Ishikawa (cell line): ENCODE data around the gene RGS8.

Source experiments
- CEBPB ChIP-seq: IDR thresholded peaks from 2 replicates; pipeline ENCODE4 v1.6.1; 2012
- CREB1 ChIP-seq: IDR thresholded peaks from 2 replicates; pipeline ENCODE4 v1.6.1; 2012; ENCODE audit warnings: low read depth
- EGR1 ChIP-seq: IDR thresholded peaks from 2 replicates; pipeline ENCODE4 v1.6.1; 2012
- EP300 ChIP-seq: IDR thresholded peaks from 2 replicates; pipeline ENCODE4 v1.6.1; 2012; ENCODE audit warnings: borderline replicate concordance
- FOXM1 ChIP-seq: IDR thresholded peaks from 2 replicates; pipeline ENCODE4 v1.6.1; 2012; ENCODE audit warnings: low read depth, borderline replicate concordance
- NFIC ChIP-seq: IDR thresholded peaks from 2 replicates; pipeline ENCODE4 v1.6.1; 2012
- RAD21 ChIP-seq: IDR thresholded peaks from 2 replicates; pipeline ENCODE4 v1.6.1; 2012; ENCODE audit warnings: low read depth
- TAF1 ChIP-seq: IDR thresholded peaks from 2 replicates; pipeline ENCODE4 v1.6.1; 2012; ENCODE audit warnings: low read depth, mild to moderate bottlenecking
- TCF12 ChIP-seq: IDR thresholded peaks from 2 replicates; pipeline ENCODE4 v1.6.1; 2012; ENCODE audit warnings: low read depth
- TEAD4 ChIP-seq: IDR thresholded peaks from 2 replicates; pipeline ENCODE4 v1.6.1; 2012
- YY1 ChIP-seq: IDR thresholded peaks from 2 replicates; pipeline ENCODE4 v1.6.1; 2012; ENCODE audit warnings: low read depth
- ZBTB7A ChIP-seq: IDR thresholded peaks from 2 replicates; pipeline ENCODE4 v1.6.1; 2012; ENCODE audit warnings: low read depth
- TF ChIP-seq, protein P1 (sequence below): IDR thresholded peaks from 2 replicates; pipeline ENCODE4 v1.6.1; 2012
- TF ChIP-seq, protein P2 (sequence below): IDR thresholded peaks from 2 replicates; pipeline ENCODE4 v1.6.1; 2012
- TF ChIP-seq, protein P3 (sequence below): IDR thresholded peaks from 2 replicates; pipeline ENCODE4 v1.6.1; 2012; ENCODE audit warnings: low read depth, mild to moderate bottlenecking

RGS8 gene

DNA sequence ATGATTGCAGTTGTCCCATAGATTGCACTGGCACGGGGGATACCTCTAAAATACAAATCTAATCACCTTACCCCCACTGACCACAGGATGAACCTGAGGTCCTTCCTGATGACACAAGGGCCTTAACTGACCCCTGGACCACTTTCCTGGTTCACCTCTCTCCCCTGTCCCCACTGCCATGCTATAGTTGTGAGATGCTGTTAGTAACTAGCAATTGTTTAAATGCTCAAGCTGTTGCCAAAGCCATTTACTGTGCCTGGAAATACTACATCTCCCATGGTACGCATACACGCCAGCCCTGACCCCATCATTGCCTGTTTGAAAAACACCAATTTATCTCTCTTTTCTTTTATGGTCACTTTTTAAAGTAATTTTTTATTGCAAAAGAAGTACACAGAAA is 29.1 kb upstream of the RGS8 start:
- TF ChIP-seq NFIC (no peak), TCF12 (no peak), EP300 (no peak), ZBTB7A (no peak), CREB1 (no peak)
- TF ChIP-seq, protein P1, sequence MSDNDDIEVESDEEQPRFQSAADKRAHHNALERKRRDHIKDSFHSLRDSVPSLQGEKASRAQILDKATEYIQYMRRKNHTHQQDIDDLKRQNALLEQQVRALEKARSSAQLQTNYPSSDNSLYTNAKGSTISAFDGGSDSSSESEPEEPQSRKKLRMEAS: no peak

DNA sequence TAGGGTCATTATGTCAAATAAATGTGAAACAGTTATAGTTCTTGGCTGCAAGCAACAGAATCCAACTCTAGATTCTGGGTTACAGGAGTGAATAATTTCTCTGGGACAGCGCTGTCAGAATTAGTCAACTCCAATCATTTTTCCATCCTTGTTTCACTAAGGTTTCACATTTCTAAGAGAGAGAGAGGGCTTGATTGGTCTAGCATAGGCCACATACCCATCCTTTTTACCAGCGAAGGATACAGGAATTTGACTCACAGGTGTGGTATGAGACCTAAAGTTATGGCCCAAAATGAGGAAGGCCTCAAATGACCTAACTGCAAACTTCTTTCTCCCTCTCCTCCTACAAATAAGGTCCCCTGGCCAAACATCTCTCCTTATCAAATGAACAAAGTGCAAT is 25.5 kb upstream of the RGS8 start:
- TF ChIP-seq ZBTB7A (no peak), TEAD4 (no peak), CREB1 (no peak), YY1 (no peak), CEBPB (no peak)
- TF ChIP-seq, protein P2, sequence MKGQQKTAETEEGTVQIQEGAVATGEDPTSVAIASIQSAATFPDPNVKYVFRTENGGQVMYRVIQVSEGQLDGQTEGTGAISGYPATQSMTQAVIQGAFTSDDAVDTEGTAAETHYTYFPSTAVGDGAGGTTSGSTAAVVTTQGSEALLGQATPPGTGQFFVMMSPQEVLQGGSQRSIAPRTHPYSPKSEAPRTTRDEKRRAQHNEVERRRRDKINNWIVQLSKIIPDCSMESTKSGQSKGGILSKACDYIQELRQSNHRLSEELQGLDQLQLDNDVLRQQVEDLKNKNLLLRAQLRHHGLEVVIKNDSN: no peak

DNA sequence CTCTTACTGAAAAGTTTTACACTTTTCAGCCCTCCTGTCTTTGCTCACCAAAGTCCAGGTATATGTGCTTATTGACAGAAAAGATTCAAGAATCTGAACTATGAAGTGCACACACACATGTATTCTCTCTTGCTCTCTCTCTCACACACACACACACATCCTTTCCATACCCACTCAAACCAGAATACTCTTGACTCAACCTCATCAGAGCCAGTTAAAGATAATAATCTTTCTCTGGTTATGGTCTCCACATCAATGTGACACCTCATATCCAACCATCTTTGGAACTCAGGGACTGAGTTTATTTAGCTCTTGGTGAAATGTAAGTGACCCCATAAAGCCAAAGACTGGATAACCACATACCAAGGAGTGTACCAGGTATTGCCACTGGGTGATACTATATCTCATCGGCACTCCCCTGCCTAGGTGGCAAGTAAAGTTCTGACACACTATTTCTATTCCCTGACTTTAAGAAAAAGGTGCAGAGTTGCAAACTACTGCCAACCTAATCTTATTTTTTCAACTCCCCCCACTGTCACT is 24.9 kb upstream of the RGS8 start:
- TF ChIP-seq FOXM1 (no peak), ZBTB7A (no peak), TCF12 (no peak), EGR1 (no peak), NFIC (no peak), YY1 (no peak), EP300 (no peak), TEAD4 (no peak), TAF1 (no peak), CREB1 (no peak), CEBPB (no peak), RAD21 (no peak)
- TF ChIP-seq, protein P3, sequence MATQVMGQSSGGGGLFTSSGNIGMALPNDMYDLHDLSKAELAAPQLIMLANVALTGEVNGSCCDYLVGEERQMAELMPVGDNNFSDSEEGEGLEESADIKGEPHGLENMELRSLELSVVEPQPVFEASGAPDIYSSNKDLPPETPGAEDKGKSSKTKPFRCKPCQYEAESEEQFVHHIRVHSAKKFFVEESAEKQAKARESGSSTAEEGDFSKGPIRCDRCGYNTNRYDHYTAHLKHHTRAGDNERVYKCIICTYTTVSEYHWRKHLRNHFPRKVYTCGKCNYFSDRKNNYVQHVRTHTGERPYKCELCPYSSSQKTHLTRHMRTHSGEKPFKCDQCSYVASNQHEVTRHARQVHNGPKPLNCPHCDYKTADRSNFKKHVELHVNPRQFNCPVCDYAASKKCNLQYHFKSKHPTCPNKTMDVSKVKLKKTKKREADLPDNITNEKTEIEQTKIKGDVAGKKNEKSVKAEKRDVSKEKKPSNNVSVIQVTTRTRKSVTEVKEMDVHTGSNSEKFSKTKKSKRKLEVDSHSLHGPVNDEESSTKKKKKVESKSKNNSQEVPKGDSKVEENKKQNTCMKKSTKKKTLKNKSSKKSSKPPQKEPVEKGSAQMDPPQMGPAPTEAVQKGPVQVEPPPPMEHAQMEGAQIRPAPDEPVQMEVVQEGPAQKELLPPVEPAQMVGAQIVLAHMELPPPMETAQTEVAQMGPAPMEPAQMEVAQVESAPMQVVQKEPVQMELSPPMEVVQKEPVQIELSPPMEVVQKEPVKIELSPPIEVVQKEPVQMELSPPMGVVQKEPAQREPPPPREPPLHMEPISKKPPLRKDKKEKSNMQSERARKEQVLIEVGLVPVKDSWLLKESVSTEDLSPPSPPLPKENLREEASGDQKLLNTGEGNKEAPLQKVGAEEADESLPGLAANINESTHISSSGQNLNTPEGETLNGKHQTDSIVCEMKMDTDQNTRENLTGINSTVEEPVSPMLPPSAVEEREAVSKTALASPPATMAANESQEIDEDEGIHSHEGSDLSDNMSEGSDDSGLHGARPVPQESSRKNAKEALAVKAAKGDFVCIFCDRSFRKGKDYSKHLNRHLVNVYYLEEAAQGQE: no peak
- TF ChIP-seq, protein P1: no peak
- TF ChIP-seq, protein P2: no peak

DNA sequence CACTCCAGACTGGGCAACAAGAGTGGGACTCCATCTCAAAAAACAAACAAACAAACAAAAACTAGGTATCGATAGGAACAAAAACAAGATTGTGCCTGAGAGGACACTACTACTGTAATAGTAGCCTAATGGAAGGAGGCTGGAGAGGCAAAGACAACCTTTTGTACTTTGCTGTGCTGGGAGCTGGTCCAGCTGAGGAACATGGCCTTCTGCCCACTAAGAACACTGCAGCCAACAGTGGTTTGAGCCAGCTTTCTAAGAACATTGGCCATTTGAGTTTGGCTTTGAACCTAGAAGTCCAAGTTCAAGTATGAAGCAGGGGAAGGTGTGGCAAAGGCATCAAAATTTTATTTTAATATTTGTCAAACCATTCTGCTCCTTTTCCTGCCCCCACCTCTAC is 22.7 kb upstream of the RGS8 start:
- TF ChIP-seq TAF1: no peak
- TF ChIP-seq RAD21: no peak
- TF ChIP-seq, protein P1: no peak
- TF ChIP-seq CREB1: no peak
- TF ChIP-seq CEBPB: no peak
- TF ChIP-seq ZBTB7A: no peak
- no peak for TF ChIP-seq NFIC
- no peak for TF ChIP-seq TCF12
- no peak for TF ChIP-seq FOXM1
- TF ChIP-seq, protein P3: no peak
- TF ChIP-seq YY1: no peak
- no peak for TF ChIP-seq EGR1
- TF ChIP-seq, protein P2: no peak
- TF ChIP-seq EP300: no peak
- TF ChIP-seq TEAD4: no peak

DNA sequence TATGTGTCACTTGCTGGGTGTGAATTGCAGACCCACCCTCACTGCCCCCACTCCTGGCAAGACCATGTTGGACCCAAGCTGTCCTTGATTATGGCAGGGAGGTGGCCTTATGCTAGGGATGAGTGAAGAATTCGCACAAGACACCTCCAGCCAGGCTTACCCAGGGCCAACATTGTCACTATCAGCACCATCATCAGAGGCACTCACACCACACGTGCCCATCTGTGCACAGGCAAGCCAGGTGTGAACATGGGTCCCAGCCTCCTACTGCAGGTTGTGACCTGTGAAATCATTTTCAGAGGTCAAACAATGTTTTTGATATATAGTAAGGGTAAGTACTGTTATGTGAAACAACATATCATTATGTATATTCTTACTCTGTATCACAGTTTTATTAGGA is 20.3 kb upstream of the RGS8 start:
- TF ChIP-seq TCF12 (no peak), NFIC (no peak), TEAD4 (no peak), RAD21 (no peak), ZBTB7A (no peak), YY1 (no peak), TAF1 (no peak), CEBPB (no peak), FOXM1 (no peak), EP300 (no peak), EGR1 (no peak), CREB1 (no peak)
- TF ChIP-seq, protein P3: no peak
- TF ChIP-seq, protein P2: no peak
- TF ChIP-seq, protein P1: no peak
